Measurements from ENCODE around the gene PRDM5. TPM values are rescaled to one million over a fixed set of nuclear protein-coding genes. Genes with fewer than 3 reads are reported as not detected.
"Not testable (repeated sequence)": the region's sequence is repeated elsewhere in the genome, so short reads cannot be mapped to it uniquely, and the experiment has no call there.

The PRDM5 gene
- total and polyA plus RNA-seq, 7 experiments from 2014 or later = 0.15 to 1.1 (median 0.54) TPM; not detected in 2

GRCh38 chr4:120648336-120648735 is 274.2 kb downstream of the PRDM5 start:
- H3K27me3 ChIP-seq (ENCODE audit: control insufficient read depth in 2 of 2, insufficient read depth in 2 of 2, low read length in 2 of 2); H3K9me3 Mint-ChIP-seq; H3K9me3 ChIP-seq (ENCODE audit: control insufficient read depth in 2 of 3, low read length in 3 of 3); H3K36me3 ChIP-seq (ENCODE audit: control insufficient read depth in 2 of 3, insufficient read depth in 3 of 3, low read length in 3 of 3); CTCF ChIA-PET; DNase-seq; H3K4me1 Mint-ChIP-seq; H3K27ac Mint-ChIP-seq; H3K27ac ChIP-seq (ENCODE audit: low read depth, low read length); H3K4me3 ChIP-seq (ENCODE audit: low read length); ATAC-seq; H3K4me1 ChIP-seq (ENCODE audit: control insufficient read depth in 2 of 2, insufficient read depth in 2 of 2, low read length in 2 of 2); POLR2A ChIA-PET; intact Hi-C loops (cut with micrococcal nuclease); H3K36me3 Mint-ChIP-seq: not testable (repeated sequence)
- H3K27me3 Mint-ChIP-seq = peaks cover 0 to 25% (median 22%) of the 10 kb centered on the region in 5 donors
- peak overlapping the region in 1 of 10 donors; percentile 23 for H3K4me3 Mint-ChIP-seq

Other genes starting within 250 kb of the PRDM5 start
- gene NDNF, start 149.8 kb upstream of the PRDM5 start, total RNA-seq = not detected
- not detected for gene NDNF, start 149.8 kb upstream of the PRDM5 start, polyA plus RNA-seq
- 1 to 10 TPM in 2 of 5 experiments, under 1 TPM in 3; 0.57 to 1.8 (median 0.90) TPM for gene TNIP3, start 241.6 kb upstream of the PRDM5 start, total RNA-seq
- gene TNIP3, start 241.6 kb upstream of the PRDM5 start, polyA plus RNA-seq = under 1 TPM; 0.30 to 0.62 TPM

Data from naive thymus-derived CD4-positive, alpha-beta T cell (primary cell).